ENCODE data around the gene CFAP20.
"Not testable (repeated sequence)": the region's sequence is repeated elsewhere in the genome, so short reads cannot be mapped to it uniquely, and the experiment has no call there.

CFAP20 gene

DNA sequence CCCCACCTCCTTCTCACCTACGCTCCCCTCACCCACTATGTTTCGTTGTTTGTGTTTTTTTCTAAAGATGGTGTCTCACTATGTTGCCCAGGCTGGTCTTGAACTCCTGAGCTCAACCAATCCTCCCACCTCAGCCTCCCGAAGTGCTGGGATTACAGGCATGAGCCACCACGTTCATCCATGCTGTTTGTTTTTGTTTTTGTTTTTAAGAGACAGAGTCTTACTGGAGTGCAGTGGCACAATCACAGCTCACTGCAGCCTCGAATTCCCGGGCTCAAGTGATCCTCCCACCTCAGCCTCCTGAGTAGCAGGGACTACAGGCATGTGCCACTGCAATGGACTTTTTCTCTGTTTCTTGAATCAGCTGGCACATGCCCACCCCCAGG is 33.6 kb downstream of the CFAP20 start:
- DNase-seq, result not testable (repeated sequence)

DNA sequence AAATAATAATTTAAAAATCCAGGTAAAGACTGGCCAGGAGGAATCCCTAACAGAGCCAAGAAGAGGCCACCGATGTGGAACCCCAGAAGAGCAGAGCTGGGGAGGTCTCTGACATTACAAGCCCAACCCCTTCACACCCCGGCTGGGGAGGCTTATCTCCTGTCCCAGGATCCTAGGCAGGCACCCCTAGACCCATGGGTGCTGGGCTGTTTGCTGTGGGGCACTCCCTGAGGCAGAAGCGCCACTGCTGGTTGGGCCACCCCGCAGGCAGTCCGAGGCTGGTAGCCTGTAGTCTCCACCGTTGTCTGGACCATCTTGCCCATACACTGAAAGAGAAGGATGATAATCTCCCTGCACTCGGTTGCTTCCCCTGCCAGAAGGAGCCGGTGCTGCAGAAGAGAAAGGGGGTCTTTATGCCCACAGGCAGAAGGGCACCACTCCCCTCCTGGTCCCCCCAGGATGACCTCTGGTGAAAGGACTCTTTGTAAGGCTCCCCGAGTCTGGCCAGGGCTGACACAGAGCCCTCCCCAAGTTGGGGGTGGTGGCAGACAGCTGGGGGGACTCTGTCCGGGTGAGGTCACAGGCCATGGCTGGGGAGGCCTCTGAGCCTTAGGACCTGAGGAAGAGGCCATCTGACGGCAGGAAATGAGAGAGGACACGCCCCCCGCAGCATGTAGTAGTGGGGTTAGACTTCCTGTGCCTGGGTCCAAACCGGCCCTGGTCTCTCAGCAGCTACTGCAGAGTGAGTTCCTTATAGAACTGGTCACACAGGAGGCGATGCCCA is 34.2 kb downstream of the CFAP20 start:
- DNase-seq, result no peak

DNA sequence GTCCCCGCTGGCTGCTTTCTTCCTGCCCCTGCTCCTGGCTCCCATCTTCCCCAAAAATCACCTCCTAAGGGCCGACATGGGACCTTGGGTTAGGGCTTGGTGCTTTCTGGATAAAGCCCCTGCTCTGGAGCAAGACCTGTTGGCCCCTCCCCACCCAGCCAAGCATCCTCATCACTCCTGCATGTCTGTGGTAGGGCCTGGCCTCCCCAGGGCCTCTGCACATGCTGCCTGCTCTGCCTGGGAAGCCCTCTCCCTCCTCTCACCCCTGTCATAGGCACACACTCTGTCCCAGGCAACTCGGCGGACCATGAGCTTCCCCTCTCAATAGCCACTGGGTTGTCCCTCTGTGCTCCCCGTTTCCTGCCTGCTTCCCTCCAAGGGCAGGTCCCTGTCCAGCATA is 35.2 kb downstream of the CFAP20 start:
- DNase-seq, result no peak

DNA sequence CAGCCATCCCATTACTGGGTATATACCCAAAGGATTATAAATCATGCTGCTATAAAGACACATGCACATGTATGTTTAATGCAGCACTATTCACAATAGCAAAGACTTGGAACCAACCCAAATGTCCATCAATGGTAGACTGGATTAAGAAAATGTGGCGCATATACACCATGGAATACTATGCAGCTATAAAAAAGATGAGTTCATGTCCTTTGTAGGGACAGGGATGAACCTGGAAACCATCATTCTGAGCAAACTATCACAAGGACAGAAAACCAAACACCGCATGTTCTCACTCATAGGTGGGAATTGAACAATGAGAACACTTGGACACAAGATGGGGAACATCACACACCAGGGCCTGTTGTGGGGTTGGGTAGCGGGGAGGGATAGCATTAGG is 38.8 kb downstream of the CFAP20 start:
- not testable (repeated sequence) for DNase-seq

DNA sequence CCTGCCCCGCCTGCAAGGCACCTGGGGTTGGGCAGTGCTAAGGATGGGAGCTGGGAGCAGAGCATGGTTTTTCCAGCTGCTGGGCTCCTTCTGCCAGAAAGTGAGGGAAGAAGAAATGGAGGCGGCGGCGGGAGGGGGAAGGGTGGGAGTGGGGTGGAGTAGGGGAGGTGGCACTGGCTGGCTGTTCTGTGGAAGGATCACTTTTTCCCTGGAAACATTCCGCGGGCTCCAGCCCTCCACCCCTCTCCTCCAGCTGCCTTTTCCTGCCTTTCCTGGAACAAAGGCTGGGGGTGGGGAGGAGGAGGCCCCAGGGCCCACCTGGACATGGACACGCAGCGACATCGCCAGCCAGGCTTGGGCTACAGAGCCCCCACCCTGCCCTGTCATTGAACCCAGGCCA is 41.1 kb downstream of the CFAP20 start:
- no peak for DNase-seq

DNA sequence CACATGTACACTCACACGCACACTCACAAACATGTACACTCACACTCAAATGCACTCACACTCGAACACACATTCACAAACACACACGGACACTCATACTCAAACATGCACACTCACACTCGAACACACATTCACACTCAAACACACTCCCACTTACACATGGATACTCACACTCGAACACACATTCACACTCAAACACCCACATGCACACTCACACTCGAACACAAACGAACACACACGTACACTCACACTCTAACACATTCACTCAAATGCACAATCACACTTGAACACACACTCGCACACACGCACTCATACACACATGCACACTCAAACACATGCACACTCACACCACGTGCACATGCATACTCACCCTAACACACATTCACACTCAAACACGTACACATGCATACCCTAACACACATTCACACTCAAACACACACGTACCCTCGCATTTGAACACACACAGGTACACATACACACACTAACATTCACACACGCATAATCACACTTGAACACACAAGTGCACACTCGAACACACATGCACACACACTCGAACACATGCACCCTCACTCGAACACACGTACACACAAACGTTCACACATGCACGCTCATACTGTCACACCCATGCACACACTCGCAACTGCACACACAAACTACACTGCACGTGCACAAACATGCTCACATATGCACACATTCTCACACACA is 41.8 kb downstream of the CFAP20 start:
- no peak for DNase-seq

DNA sequence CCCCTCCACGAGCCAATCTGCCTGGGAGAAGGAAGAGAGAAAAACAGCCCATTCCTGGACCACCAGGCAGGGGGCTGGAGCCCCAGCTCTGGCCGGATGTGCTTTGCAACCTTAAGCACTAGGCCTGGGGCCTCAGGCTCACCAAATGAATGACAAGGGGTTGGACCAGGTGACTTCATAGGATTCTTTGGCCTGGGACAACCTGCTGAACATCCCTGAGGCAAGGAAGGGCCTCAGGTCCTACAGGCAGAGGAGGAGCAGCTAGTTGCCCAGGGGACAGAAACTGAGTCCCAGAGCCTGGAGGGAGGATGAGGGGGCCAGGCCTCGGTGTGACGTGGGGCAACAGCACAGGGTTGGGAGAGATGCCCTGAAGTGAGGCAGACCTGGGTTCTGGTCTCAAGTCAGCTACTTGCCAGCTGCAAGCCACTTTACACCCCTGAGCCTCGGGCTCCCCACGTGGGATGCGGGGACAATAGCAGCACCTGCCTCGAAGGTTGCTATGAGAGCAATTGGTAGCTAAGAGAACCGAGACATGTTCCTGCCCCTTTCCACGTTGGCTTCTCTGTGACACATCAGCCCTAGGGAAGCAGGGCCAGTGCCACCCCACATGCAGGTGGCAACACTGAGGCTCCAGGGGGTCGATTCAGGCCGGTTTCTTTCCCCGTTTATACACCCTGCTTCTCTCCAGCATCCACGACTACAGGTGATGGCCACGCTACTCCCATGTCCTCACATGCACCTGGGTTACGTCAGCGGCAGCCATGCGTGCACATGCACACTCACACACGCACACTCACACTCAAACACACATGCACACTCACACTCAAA is 42.6 kb downstream of the CFAP20 start:
- DNase-seq, result no peak

DNA sequence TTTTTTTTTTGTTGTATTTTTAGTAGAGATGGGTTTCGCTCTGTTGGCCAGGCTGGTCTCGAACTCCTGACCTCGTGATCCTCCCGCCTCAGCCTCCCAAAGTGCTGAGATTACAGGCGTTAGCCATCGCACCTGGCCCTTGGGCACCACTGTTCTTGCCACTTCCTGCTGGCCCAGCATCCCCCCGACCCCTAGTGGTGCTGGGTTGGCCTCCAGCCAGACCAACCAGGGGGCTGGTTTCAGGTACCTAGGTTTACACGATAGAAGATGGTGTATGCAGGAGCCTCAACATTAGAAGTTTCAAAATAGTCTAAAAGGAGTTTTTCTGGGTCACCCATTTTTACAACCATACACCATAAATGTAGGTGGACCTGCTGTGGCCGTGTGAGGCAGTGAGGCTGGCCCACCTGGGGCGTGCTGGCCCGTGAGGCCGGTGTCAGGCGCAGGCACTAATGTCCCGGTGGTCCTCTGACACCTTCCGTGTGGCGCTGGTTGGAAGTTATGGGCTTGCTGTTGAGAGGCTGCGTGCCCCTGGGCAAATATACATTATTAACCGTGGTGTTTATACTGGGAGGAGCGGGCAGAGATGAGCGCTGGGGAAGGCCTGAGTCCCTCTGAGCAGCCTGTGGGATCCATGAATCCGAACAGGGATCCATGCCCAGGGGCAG is 43.5 kb downstream of the CFAP20 start:
- no peak for DNase-seq

DNA sequence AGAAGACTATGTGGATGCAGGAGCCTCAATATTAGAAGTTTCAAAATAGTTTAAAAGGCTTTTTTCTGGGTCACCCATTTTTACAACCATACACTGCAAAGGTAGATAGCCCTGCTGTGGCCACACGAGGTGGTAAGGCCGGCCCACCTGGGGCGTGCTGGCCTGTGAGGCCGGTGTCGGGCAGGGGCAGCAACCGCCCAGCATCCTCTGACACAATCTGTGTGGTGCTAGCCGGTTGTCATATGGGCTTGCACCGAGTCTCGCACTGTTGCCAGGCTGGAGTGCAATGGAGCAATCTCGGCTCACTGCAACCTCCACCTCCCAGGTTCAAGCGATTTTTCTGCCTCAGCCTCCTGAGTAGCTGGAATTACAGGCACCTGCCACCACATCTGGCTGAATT is 44.0 kb downstream of the CFAP20 start:
- no peak for DNase-seq

DNA sequence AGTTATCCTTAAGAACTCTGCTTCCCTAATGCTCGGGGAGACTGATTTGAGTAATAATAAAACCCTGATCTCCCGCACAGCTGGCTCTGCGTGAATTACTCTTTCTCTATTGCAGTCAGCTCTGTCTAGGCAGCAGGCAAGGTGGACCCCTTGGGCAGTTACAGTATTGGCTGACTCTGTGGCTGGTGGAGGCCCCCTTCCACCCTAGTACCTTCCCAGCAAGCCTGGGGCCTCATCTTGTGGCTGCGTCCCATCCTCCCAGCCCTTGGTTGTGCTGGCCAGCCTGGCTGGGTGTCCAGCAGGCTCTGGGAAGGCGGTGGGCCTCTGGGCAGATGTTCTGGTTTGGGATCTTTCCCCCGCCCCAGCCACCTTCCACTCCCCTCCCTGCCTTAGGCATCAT is 44.5 kb downstream of the CFAP20 start:
- no peak for DNase-seq

DNA sequence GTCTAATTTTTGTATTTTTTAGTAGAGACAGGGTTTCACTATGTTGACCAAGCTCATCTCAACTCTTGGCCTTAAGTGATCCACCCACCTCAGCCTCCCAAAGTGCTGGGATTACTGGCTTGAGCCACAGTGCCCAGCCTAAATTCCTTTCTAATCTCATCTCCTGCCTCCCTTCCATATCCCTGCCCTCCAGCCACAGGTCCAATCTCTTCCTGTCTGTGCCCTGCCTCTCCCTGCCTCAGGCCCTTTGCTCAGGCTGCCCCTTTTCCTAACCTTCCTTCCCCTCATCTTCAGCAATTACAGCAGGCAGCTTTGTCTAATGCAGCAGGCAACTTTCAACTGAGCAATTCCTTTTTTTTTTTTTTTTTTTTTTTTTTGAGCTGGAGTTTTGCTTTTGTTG is 46.8 kb downstream of the CFAP20 start:
- no peak for DNase-seq

DNA sequence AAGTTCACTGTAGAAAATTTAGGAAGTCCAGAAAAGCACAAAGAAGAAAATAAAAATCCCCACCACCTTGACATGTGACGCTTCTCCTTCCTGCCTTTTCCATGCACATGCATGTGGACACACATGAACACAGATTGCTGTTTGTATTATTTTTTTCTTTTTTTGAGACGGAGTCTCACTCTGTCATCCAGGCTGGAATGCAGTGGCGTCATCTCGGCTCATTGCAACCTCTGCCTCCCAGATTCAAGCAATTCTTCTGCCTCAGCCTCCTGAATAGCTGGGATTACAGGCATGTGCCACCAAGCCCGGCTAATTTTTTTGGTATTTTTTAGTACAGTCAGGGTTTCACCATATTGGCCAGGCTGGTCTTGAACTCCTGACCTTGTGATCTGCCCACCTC is 48.5 kb downstream of the CFAP20 start:
- not testable (repeated sequence) for DNase-seq

DNA sequence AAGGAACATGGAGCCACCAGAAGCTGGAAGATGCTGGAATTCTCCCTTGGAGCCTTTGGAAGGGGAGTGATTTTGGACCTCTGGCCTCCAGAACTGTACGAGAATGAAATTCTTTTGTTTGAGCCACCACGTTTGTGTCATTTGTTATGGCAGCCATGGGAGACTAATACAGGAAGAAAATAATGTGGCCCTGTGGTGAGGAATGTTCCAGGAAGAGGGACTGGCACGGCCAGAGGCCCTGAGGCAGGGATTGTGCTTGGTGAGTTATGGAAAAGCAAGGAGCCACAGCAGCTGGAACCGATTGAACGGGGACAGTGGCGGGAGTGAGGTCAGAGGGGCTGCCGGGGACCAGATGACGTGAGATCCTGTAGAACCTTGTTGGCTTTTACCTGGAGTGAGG is 51.4 kb downstream of the CFAP20 start:
- DNase-seq, result no peak

DNA sequence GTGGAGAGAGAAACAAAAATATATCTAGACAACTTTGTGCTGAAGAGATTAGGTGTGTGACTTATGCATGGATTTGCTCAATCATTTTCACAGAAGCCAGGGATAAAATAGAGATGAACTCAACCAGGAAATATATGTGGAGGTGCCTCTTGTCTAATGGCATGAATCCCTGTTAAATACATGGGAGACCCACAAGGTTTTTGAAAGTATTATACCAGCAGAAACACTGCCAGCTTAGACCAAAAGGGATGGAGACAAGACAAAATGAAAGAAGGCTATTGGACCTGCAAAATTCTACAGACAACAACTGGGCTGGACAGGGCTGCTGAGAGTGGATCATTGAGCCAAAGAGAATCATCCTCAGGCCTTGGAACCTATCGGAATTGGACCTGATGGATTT is 52.7 kb downstream of the CFAP20 start:
- no peak for DNase-seq

DNA sequence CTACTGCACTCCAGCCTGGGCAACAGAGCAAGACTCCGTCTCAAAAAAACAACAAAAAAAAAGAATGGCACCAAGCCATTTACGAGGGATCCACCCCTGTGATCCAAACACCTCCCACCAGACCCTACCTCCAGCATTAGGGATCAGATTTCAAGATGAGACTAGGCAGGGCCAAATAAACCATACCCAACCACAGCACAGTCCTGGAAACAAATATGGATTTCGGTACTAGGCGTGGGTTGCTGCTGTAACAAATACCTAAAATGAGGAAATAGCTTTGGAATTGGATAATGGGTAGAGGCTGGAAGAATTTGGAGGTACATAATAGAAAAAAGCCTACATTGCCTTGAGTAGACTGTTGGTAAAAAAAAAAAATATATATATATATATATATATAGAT is 54.5 kb downstream of the CFAP20 start:
- DNase-seq, result no peak

DNA sequence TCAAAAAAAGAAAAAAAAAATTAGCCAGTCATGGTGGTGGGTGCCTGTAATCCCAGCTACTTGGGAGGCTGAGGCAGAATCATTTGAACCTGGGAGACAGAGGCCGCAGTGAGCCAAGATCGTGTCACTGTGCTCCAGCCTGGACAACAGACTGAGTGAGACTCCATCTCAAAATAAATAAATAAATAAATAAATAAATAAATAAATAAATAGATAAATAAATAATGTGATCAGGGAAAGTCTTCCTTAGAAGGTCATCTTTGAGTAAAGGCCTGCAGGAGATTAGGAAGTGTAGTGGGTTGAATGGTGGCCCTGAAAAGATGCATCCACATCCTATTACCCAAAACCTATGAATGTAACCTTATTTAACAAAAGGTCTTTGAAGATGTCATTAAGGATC is 56.1 kb downstream of the CFAP20 start:
- DNase-seq, result not testable (repeated sequence)

DNA sequence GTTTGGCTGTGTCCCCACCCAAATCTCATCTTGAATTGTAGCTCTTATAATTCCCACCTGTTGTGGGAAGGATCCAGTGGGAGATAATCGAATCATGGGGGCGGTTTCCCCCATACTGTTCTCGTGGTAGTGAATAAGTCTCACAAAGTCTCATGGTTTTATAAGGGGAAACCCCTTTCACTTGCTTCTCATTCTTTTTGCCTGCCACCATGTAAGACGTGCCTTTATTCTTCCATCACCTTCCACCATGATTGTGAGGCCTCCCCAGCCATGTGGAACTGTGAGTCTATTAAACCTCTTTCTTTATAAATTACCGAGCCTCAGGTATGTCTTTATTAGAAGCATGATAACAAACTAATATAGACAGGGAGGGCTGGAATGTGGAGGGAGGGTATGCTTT is 57.0 kb downstream of the CFAP20 start:
- not testable (repeated sequence) for DNase-seq

DNA sequence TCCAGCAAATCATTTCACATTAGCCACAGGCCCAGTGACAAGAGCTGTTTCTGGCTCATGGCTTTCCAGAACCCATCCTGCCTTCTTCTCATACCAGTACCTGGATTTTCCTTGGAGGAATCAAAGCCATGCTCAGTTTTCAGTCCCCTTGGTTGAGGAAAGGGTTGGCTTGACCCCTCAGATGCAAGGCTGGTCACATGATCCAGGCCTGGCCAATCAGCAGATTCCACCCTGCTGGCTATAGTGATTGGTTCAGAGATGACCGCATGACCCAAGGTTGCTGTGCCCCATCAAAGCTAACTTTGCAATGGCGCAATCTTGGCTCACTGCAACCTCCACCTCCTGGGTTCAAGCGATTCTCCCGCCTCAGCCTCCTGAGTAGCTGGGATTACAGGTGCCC is 58.6 kb downstream of the CFAP20 start:
- DNase-seq, result no peak
